PFSK-1 (cell line): ENCODE results near the gene UGDH.

ENCODE experiments used
- FOXP2 ChIP-seq: optimal IDR thresholded peaks from 2 replicates; pipeline ENCODE3; 2011; ENCODE audit warnings: borderline replicate concordance, control low read depth, inconsistent platforms; ENCODE audit not compliant: insufficient read depth; ENCODE audit errors: extremely low read length, extremely low read depth
- POLR2AphosphoS5 ChIP-seq: IDR thresholded peaks from 2 replicates; pipeline ENCODE4 v1.6.1; 2012; ENCODE audit warnings: low read depth, mild to moderate bottlenecking, control low read depth, low read length, moderate library complexity
- REST ChIP-seq, 2 experiments: IDR thresholded peaks; 2 replicates each; pipeline versions ENCODE4 v1.6.1 to v1.8.0; 2011 to 2012; ENCODE audit warnings: low read depth in 2 of 2, low read length in 2 of 2, control low read depth in 1 of 2, inconsistent platforms in 1 of 2, mild to moderate bottlenecking in 1 of 2, moderate library complexity in 1 of 2; ENCODE audit not compliant: insufficient read depth in 1 of 2
- SIN3A ChIP-seq: IDR thresholded peaks from 2 replicates; pipeline ENCODE4 v1.6.1; 2012; ENCODE audit warnings: mild to moderate bottlenecking, low read length, moderate library complexity, borderline replicate concordance; ENCODE audit not compliant: insufficient read depth
- TAF1 ChIP-seq: IDR thresholded peaks from 2 replicates; pipeline ENCODE4 v1.6.1; 2012; ENCODE audit warnings: low read length, control low read depth, borderline replicate concordance; ENCODE audit not compliant: insufficient read depth

Gene UGDH

GRCh38 chr4:39555472-39555871 is 28.2 kb upstream of the UGDH start:
- no peak for TF ChIP-seq FOXP2
- TF ChIP-seq SIN3A, result no peak
- no peak for TF ChIP-seq REST (IDR thresholded peaks at IDR 0.05; ENCODE audit: insufficient read depth in 1 of 2, low read depth in 2 of 2, low read length in 2 of 2)
- no peak for TF ChIP-seq TAF1

GRCh38 chr4:39548425-39549067 is 21.3 kb upstream of the UGDH start:
- TF ChIP-seq TAF1 (no peak), FOXP2 (no peak), REST (IDR thresholded peaks at IDR 0.05; ENCODE audit: insufficient read depth in 1 of 2, low read depth in 2 of 2, low read length in 2 of 2) (no peak), POLR2AphosphoS5 (no peak), SIN3A (no peak)

- TF ChIP-seq TAF1 (no peak), POLR2AphosphoS5 (no peak), SIN3A (no peak), REST (IDR thresholded peaks at IDR 0.05; ENCODE audit: insufficient read depth in 1 of 2, low read depth in 2 of 2, low read length in 2 of 2) (no peak), FOXP2 (no peak)
Observed at GRCh38 chr4:39544580-39545315, 17.5 kb upstream of the UGDH start.

GRCh38 chr4:39543034-39543433 is 15.8 kb upstream of the UGDH start:
- TF ChIP-seq FOXP2 (no peak), SIN3A (no peak), TAF1 (no peak), REST (IDR thresholded peaks at IDR 0.05; ENCODE audit: insufficient read depth in 1 of 2, low read depth in 2 of 2, low read length in 2 of 2) (no peak), POLR2AphosphoS5 (no peak)
